ENCODE measurements around the gene UBE2V1.

The UBE2V1 gene

GRCh38 chr20:50048420-50049166 is 64.4 kb downstream of the UBE2V1 start:
- peak in 1 of 2 donors; percentile 8 for DNase-seq (ENCODE audit: low read depth in 2 of 2, low spot score in 1 of 2)

DNA sequence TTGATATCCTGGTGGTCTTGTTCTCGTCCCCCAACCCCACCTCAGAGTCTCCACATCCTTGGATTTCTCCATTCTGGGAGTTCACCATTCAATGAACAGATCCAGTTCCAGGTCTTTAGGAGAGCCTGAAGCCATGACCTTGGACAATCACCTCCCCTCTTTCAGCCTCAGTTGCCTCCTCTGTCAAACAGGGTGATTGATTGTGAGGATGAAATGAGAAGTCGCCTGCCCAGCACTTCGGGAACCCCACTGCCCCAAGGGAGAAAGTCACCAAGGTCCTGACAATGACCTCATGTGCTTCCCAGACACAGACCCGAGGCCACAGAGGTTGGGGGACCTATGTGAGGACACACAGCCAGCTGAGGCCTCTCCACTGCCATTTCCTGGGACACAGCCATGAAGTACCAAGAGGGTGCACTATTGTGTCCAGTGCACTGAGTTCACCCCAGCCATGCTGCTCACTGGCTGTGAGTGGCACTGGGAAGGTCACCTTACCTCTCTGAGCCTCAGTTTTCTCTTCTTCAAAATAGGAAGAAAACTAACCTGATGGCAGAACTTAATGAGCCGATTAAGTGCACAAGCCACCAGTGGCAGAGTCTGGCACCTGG is 68.5 kb downstream of the UBE2V1 start:
- no peak for DNase-seq (ENCODE audit: low read depth in 2 of 2, low spot score in 1 of 2)

DNA sequence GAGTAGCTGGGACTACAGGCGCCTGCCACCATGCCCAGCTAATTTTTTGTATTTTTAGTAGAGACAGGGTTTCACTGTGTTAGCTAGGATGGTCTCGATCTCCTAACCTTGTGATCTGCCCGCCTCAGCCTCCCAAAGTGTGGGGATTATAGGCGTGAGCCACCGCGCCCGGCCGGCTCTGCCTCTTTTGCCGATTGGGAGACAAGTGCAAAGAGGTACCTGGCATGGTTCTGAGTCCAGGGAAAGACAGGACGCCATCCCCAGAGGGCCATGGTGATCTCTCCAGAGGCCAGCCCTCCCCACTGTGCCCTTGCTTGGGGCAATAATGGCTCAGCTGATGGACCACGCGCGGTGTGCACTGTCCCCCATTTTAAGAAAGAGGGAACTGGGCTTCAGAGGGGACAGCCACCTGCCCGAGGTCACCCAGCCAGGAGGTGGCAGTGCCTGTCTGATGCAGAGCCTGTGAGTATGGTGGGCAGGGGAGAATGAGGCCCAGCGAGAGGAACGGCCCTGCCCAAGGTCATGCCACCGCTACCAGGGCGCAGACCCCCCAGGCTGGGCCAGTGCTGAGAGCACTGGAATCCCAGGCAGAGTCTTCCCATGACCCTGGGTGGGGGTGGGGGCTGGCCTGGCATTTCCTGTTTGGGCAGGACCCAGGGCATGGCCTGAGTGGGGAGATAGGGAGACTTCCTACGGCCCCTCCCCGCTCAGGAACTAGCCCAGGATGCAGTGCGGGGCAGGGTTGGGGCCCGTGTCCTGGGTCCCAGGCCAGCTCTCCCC is 69.2 kb downstream of the UBE2V1 start:
- DNase-seq (ENCODE audit: low read depth in 2 of 2, low spot score in 1 of 2) = no peak

DNA sequence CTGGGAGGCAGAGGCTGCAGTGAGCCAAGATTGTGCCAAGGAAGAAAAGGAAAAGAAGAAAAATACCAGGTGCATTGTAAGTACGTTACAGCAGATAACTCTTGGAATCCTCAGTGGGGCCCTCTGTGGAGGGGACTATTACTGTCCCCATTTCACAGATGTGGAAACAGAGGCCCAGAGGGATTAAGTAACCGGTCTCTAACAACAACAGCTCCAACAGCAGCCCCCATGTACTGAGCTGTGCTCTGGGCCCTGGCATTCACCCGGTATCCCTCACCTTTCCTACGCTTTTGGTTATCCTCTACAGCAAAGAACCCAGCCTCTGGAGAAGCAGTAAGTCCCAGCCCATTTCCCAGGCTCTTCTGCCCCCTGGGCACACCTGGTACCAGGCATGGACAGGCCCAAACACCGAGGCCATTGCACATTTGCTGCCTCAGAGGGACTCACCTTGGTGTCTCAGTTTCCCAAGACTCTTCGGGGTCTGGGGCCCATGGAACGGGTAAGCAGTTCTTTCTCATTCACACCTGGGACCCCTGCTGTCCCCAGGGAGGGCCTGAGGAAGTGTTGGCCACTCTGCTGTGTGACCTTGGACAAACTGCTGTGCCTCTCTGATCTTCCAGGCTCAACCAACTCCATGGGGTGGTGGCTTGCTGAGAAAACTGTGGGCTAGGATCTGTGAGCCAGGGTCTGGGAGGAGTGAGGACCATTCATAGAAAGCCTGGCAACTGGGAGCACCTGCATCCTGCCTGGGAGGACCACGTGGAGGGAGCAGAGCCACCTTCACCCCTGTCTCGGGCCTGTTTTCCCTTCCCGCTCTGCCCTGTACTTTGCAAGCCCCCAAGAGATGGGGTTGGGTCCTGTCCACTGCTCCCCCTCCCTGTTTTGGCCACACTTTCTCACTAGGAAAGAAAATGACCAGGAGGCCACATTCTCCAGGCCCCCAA is 70.3 kb downstream of the UBE2V1 start:
- no peak for DNase-seq (ENCODE audit: low read depth in 2 of 2, low spot score in 1 of 2)

- no peak for DNase-seq (ENCODE audit: low read depth in 2 of 2, low spot score in 1 of 2)
Observed at GRCh38 chr20:50041246-50041873, 71.6 kb downstream of the UBE2V1 start.

- no peak for DNase-seq (ENCODE audit: low read depth in 2 of 2, low spot score in 1 of 2)
Observed at GRCh38 chr20:50040432-50041245, 72.3 kb downstream of the UBE2V1 start.

DNA sequence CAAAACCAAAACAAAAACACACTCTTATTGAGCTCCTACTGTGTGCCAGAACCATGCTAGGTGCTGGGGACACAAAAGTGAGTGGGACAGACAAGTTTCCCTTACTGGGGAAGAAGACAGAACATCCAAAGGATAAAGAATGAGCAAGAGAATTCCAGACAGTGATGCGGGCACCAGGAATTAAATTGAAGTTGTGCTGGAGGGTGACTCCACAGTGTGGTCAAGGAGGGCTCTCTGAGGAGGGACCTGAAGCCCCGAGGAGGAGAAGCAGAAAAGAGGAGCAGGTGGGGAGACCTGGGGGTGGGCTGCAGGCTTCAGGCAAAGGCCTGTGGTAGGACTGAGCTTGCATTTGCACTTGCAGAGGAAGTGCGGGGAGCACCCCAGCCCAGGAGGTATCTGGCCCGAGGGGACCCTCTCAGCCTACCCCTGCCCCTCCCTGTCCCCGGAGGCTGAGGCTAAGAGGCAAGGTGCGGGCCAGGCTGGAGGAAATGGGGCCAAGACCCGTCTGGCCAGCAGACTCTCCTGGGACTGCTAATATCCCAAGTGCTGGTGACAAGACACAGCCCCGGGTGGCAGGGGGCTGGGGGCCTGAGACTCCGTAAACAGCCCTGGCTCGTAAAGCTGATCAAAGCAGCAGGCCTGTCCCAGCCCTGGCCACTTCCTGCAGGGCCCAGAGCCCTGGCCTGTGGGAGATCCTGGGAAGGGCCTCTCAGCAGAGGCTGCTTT is 73.1 kb downstream of the UBE2V1 start:
- DNase-seq (ENCODE audit: low read depth in 2 of 2, low spot score in 1 of 2) = no peak

GRCh38 chr20:50038574-50038991 is 74.4 kb downstream of the UBE2V1 start:
- no peak for DNase-seq (ENCODE audit: low read depth in 2 of 2, low spot score in 1 of 2)

DNA sequence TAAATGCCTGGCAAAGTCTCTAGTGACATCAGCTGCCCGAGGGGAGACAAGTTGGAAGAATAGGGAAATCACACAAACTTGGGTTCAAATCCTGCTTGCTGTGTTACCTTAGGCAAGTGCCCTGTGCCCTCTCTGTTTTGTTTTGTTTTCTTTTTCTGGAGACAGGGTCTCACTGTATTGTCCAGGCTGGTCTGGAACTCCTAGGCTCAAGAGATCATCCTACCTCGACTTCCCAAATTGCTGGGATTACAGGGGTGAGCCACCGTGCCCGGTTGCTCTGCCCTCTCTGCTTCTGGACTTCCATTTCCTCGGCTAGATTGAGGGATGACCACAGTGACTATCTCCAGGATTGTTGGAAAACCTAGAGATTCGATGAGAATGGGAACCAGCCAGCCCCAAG is 74.8 kb downstream of the UBE2V1 start:
- no peak for DNase-seq (ENCODE audit: low read depth in 2 of 2, low spot score in 1 of 2)

DNA sequence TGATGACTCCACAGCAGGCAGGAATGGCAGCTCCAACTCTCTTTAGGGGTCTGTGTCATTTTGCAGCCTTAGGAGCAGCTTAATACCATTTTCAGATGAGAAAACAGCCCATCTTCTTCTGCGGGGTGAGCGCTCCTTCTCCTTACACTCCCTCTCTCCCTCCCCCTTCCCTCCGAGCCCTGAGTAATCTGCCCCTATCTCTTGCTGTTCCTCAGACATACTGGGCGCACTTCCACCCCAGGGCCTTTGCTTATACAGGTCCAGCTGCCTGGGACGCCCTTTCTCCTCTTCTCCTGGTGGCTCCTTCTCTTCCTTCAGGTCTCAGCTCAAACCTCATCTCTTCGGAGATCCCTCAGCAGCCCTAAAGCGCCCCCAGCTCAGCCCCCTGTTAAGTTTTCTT is 75.4 kb downstream of the UBE2V1 start:
- no peak for DNase-seq (ENCODE audit: low read depth in 2 of 2, low spot score in 1 of 2)

- DNase-seq (ENCODE audit: low read depth in 2 of 2, low spot score in 1 of 2) = no peak
Observed at GRCh38 chr20:50037123-50037522, 75.8 kb downstream of the UBE2V1 start.

GRCh38 chr20:50036703-50037102 is 76.2 kb downstream of the UBE2V1 start:
- no peak for DNase-seq (ENCODE audit: low read depth in 2 of 2, low spot score in 1 of 2)

GRCh38 chr20:50034567-50035180 is 78.3 kb downstream of the UBE2V1 start:
- no peak for DNase-seq (ENCODE audit: low read depth in 2 of 2, low spot score in 1 of 2)

- no peak for DNase-seq (ENCODE audit: low read depth in 2 of 2, low spot score in 1 of 2)
Observed at GRCh38 chr20:50032955-50033666, 79.8 kb downstream of the UBE2V1 start.

All from stimulated activated CD8-positive, alpha-beta memory T cell treated with anti-CD3 and anti-CD28 coated beads, Interleukin-4, amount 100 ng/mL, for 4 hours (primary cell).